ENCODE measurements around the gene SNRPD3.
"Not testable (repeated sequence)": the region's sequence is repeated elsewhere in the genome, so short reads cannot be mapped to it uniquely, and the experiment has no call there.

SNRPD3 gene

DNA sequence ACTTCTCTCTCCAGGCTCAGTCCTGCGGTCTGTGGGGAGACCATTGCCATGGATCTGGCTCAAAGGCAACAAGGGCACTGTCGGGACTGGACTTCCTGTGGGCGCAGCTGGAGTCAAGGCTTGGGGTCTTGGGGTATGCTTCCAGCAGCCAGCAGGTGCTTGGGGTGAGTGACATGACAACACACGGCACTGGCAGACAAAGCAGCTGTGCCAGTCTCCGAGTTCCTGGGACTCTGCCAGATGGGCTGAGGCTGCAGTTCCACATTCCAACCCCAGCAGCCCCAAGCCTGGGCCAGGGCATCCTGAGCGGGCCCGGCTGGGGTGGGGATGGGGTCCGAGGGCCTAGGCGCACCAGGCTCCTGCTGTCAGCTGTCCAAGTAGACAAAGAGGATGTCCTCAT, 13.2 kb upstream of the SNRPD3 start:
- TF ChIP-seq, protein P1, sequence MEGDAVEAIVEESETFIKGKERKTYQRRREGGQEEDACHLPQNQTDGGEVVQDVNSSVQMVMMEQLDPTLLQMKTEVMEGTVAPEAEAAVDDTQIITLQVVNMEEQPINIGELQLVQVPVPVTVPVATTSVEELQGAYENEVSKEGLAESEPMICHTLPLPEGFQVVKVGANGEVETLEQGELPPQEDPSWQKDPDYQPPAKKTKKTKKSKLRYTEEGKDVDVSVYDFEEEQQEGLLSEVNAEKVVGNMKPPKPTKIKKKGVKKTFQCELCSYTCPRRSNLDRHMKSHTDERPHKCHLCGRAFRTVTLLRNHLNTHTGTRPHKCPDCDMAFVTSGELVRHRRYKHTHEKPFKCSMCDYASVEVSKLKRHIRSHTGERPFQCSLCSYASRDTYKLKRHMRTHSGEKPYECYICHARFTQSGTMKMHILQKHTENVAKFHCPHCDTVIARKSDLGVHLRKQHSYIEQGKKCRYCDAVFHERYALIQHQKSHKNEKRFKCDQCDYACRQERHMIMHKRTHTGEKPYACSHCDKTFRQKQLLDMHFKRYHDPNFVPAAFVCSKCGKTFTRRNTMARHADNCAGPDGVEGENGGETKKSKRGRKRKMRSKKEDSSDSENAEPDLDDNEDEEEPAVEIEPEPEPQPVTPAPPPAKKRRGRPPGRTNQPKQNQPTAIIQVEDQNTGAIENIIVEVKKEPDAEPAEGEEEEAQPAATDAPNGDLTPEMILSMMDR (IDR thresholded peaks at IDR 0.05; ENCODE audit: low read depth, low read length, missing control alignments) = no peak
- H3K4me3 ChIP-seq (replicated peaks; ENCODE audit: low read depth, low read length) = no peak overlapping the region
- no peak for DNase-seq (ENCODE audit: extremely low read depth, low read depth)

DNA sequence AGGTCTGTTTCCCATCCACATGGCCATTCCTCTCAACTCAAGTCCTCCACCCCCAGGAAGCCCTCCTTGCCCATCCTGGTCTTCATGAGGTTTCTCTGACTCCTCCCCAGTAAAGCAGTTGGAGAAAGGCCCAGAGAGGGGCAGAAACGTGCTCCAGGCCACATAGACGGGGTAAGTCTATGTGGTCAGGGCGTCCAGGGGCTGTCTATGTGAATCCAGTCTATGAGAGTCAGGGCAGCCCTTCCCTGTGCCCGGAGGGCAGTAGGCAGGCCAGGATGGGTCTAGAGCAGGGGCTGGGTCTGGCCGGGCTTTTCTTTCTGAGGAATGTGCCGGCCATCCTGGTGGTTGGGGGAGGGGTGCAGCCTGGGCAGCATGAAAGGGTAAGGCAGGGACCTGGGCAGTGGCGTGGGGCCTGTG, 12.6 kb upstream of the SNRPD3 start:
- TF ChIP-seq, protein P1 (IDR thresholded peaks at IDR 0.05; ENCODE audit: low read depth, low read length, missing control alignments) = no peak
- DNase-seq (ENCODE audit: extremely low read depth, low read depth) = no peak
- no peak overlapping the region for H3K4me3 ChIP-seq (replicated peaks; ENCODE audit: low read depth, low read length)

- TF ChIP-seq, protein P1 (IDR thresholded peaks at IDR 0.05; ENCODE audit: low read depth, low read length, missing control alignments) = no peak
- no peak overlapping the region for H3K4me3 ChIP-seq (replicated peaks; ENCODE audit: low read depth, low read length)
- DNase-seq (ENCODE audit: extremely low read depth, low read depth) = no peak
Observed at GRCh38 chr22:24543679-24544243, 12.0 kb upstream of the SNRPD3 start.

GRCh38 chr22:24548812-24549211, 7.0 kb upstream of the SNRPD3 start:
- TF ChIP-seq, protein P1 (IDR thresholded peaks at IDR 0.05; ENCODE audit: low read depth, low read length, missing control alignments) = no peak
- no peak for DNase-seq (ENCODE audit: extremely low read depth, low read depth)
- no peak overlapping the region for H3K4me3 ChIP-seq (replicated peaks; ENCODE audit: low read depth, low read length)

GRCh38 chr22:24550028-24550901, 5.5 kb upstream of the SNRPD3 start:
- H3K4me3 ChIP-seq (replicated peaks; ENCODE audit: low read depth, low read length) = no peak overlapping the region
- DNase-seq (ENCODE audit: extremely low read depth, low read depth) = no peak
- TF ChIP-seq, protein P1 (IDR thresholded peaks at IDR 0.05; ENCODE audit: low read depth, low read length, missing control alignments) = no peak

- H3K4me3 ChIP-seq (replicated peaks; ENCODE audit: low read depth, low read length) = no peak overlapping the region
- DNase-seq (ENCODE audit: extremely low read depth, low read depth) = no peak
- TF ChIP-seq, protein P1 (IDR thresholded peaks at IDR 0.05; ENCODE audit: low read depth, low read length, missing control alignments) = no peak
Observed at GRCh38 chr22:24550902-24551435, 4.8 kb upstream of the SNRPD3 start.

GRCh38 chr22:24552503-24553286, 3.1 kb upstream of the SNRPD3 start:
- DNase-seq (ENCODE audit: extremely low read depth, low read depth) = not testable (repeated sequence)
- peak overlapping the region; percentile 87; the same call in 1 of the 2 replicates for H3K4me3 ChIP-seq (replicated peaks; ENCODE audit: low read depth, low read length)
